ENCODE data around the gene GPATCH2.
"Not testable (repeated sequence)": the region's sequence is repeated elsewhere in the genome, so short reads cannot be mapped to it uniquely, and the experiment has no call there.

GPATCH2 gene

GRCh38 chr1:217449370-217449769 lies 181.5 kb downstream of the GPATCH2 start:
- no peak for DNase-seq (ENCODE audit: low spot score)

GRCh38 chr1:217443845-217444244 lies 187.0 kb downstream of the GPATCH2 start:
- DNase-seq (ENCODE audit: low spot score): no peak

GRCh38 chr1:217437376-217437775 lies 193.5 kb downstream of the GPATCH2 start:
- DNase-seq (ENCODE audit: low spot score): no peak

- no peak for DNase-seq (ENCODE audit: low spot score)
Measured at GRCh38 chr1:217435204-217435603, 195.7 kb downstream of the GPATCH2 start.

GRCh38 chr1:217433664-217434063 lies 197.2 kb downstream of the GPATCH2 start:
- DNase-seq (ENCODE audit: low spot score): no peak

GRCh38 chr1:217432339-217432738 lies 198.6 kb downstream of the GPATCH2 start:
- DNase-seq (ENCODE audit: low spot score): no peak

- DNase-seq (ENCODE audit: low spot score): no peak
Measured at GRCh38 chr1:217431395-217431794, 199.5 kb downstream of the GPATCH2 start.

- no peak for DNase-seq (ENCODE audit: low spot score)
Measured at GRCh38 chr1:217425422-217425821, 205.5 kb downstream of the GPATCH2 start.

- DNase-seq (ENCODE audit: low spot score): no peak
Measured at GRCh38 chr1:217419194-217419551, 211.7 kb downstream of the GPATCH2 start.

- DNase-seq (ENCODE audit: low spot score): no peak
Measured at GRCh38 chr1:217418269-217419193, 212.4 kb downstream of the GPATCH2 start.

- no peak for DNase-seq (ENCODE audit: low spot score)
Measured at GRCh38 chr1:217417363-217417762, 213.5 kb downstream of the GPATCH2 start.

- no peak for DNase-seq (ENCODE audit: low spot score)
Measured at GRCh38 chr1:217407534-217408001, 223.3 kb downstream of the GPATCH2 start.

- DNase-seq (ENCODE audit: low spot score): no peak
Measured at GRCh38 chr1:217403026-217403720, 227.7 kb downstream of the GPATCH2 start.

- DNase-seq (ENCODE audit: low spot score): no peak
Measured at GRCh38 chr1:217402301-217402700, 228.6 kb downstream of the GPATCH2 start.

- no peak for DNase-seq (ENCODE audit: low spot score)
Measured at GRCh38 chr1:217393896-217394295, 237.0 kb downstream of the GPATCH2 start.

- DNase-seq (ENCODE audit: low spot score): no peak
Measured at GRCh38 chr1:217392441-217392840, 238.4 kb downstream of the GPATCH2 start.

GRCh38 chr1:217389895-217390294 lies 241.0 kb downstream of the GPATCH2 start:
- no peak for DNase-seq (ENCODE audit: low spot score)

- no peak for DNase-seq (ENCODE audit: low spot score)
Measured at GRCh38 chr1:217388522-217389065, 242.3 kb downstream of the GPATCH2 start.

GRCh38 chr1:217381773-217382172 lies 249.1 kb downstream of the GPATCH2 start:
- not testable (repeated sequence) for DNase-seq (ENCODE audit: low spot score)

- not testable (repeated sequence) for DNase-seq (ENCODE audit: low spot score)
Measured at GRCh38 chr1:217379804-217380203, 251.1 kb downstream of the GPATCH2 start.

- no peak for DNase-seq (ENCODE audit: low spot score)
Measured at GRCh38 chr1:217379336-217379735, 251.6 kb downstream of the GPATCH2 start.
